Adrenal gland (tissue), 12 donors: ENCODE results near the gene FBXL7. TPM values are rescaled to one million over a fixed set of nuclear protein-coding genes. Genes with fewer than 3 reads are reported as not detected.

Experiments used
- DNase-seq, 7 donors: peaks; one replicate each; pipeline ENCODE4 v3.0.0-alpha.2; 2019 to 2020
- H3K27ac ChIP-seq, 5 donors: fragments of 200-600 bp; sonication (generic) in 4 of 5; 1 replicate in 3 of 5; 2 replicates in 2 of 5; pipeline versions ENCODE4 v1.5.1 to v1.8.0; 2016 to 2020; ENCODE audit warnings: mild to moderate bottlenecking in 1 of 5
- H3K27me3 ChIP-seq: fragments of 200-600 bp; 2 replicates; pipeline ENCODE4 v1.8.0; 2021
- H3K36me3 ChIP-seq, 2 donors: fragments of 200-600 bp; replicated peaks in 1 of 2; 1 replicate in 1 of 2; 2 replicates in 1 of 2; pipeline versions ENCODE4 v1.5.1 to v1.8.0; 2018 to 2022
- H3K4me1 ChIP-seq, 2 donors: fragments of 200-600 bp; replicated peaks in 1 of 2; 1 replicate in 1 of 2; 2 replicates in 1 of 2; pipeline versions ENCODE4 v1.5.1 to v1.8.0; 2018 to 2021
- H3K4me3 ChIP-seq, 4 donors: fragments of 200-600 bp; sonication (generic) in 3 of 4; one replicate each; pipeline ENCODE4 v1.5.1; 2016 to 2018
- H3K9me3 ChIP-seq, 3 donors: fragments of 200-600 bp; sonication (generic) in 1 of 3; replicated peaks in 1 of 3; 1 replicate in 2 of 3; 2 replicates in 1 of 3; pipeline versions ENCODE4 v1.5.1 to v1.8.0; 2016 to 2021
- CTCF ChIP-seq, 6 experiments: fragments of 450-650 bp in 4 of 6; fragments of 200-600 bp in 2 of 6; sonication (generic) in 1 of 6; IDR thresholded peaks; 1 replicate in 5 of 6; 2 replicates in 1 of 6; pipeline versions ENCODE4 v1.5.1 to v1.8.0; 2016 to 2021; ENCODE audit warnings: antibody characterized with exemption in 6 of 6, mild to moderate bottlenecking in 2 of 6, moderate library complexity in 1 of 6
- POLR2A ChIP-seq, 2 donors: fragments of 450-650 bp; IDR thresholded peaks; one replicate each; pipeline ENCODE4 v1.6.1; 2017; ENCODE audit warnings: antibody characterized with exemption in 2 of 2, mild to moderate bottlenecking in 2 of 2, moderate library complexity in 1 of 2
- WGBS, 4 donors: extraction: QIAGEN DNeasy Blood & Tissue Kit in 2 of 4; methylation state at CpG; one replicate each; pipeline versions ENCODE4 v1.1.5 to v1.1.7; 2013 to 2017; 5-methylcytosine and 5-hydroxymethylcytosine counted together
- intact Hi-C, 2 donors: fragments of 100-400 bp; cut with DNase I; formaldehyde crosslinking; loops; one replicate each; pipeline versions ENCODE4 v1.14.1 to v1.15.0; 2022 to 2023
- polyA plus RNA-seq, 3 donors: library from polyadenylated mRNA; stranded (reverse); fragments of 200-250 nt in 2 of 3; fragments of 350-450 nt in 1 of 3; fragmentation: Illumina TruSeq in 1 of 3; extraction: RNeasy Lipid Tissue Mini Kit (QIAGEN cat#74804) in 1 of 3; gene quantifications; one replicate each; pipeline ENCODE4 v1.2.3, GENCODE V29; 2013 to 2014
- total RNA-seq, 9 donors: library from RNA; depleted of rRNA in 4 of 9; stranded (reverse); fragments of >200 nt in 4 of 9; fragments of 120-200 nt in 1 of 9; fragmentation: NEBNext Ultra II Directional in 1 of 9; extraction: Animal tissue kit (Norgen Biotek cat#: 25700) in 1 of 9; gene quantifications; one replicate each; pipeline versions ENCODE4 v1.1.0 to v1.2.4, GENCODE V29; 2013 to 2023
- donor health status: healthy with polysubstance abuse.
- donor health status: Bipolar disorder and iron deficiency.
- donor health status: DM: yes; HTN: yes; CAD: no.
- donor health status: DM: no; HTN: no; CAD: no.
- donor health status: DM: no; HTN: no; CAD: no.
- donor health status: DM: yes; HTN: yes; CAD: no.

The FBXL7 gene
- total and polyA plus RNA-seq, 12 donors: 22.6 to 59.1 (median 34.0) TPM

DNA sequence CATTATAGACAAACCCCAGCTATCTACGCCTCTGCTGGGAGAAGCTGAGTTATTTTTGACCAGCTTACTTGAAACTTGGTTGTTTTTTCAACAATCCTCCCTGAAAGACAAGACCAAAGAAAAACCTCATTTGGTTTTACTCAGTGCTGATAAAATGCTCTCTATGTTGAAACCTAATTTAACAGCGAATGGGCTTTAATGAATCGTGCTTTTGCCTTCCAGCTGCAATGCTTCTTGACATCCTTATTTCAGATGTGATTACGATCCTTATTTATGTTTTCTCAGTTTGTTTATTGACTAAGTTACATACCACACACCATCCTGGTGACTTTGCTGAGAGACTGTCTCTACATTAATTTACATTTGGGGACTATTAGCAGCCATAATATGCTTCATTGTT lies 179.2 kb downstream of the FBXL7 start:
- H3K4me3 ChIP-seq: no peak overlapping the region
- no peaks in the 10 kb centered on the region for H3K9me3 ChIP-seq
- no peak for TF ChIP-seq POLR2A (IDR thresholded peaks at IDR 0.05)
- TF ChIP-seq CTCF (IDR thresholded peaks at IDR 0.05): no peak
- intact Hi-C loops: no loop called here
- H3K27ac ChIP-seq: no peak overlapping the region
- H3K4me1 ChIP-seq: peaks cover 22 to 29% of the 10 kb centered on the region in 2 donors
- no peak for DNase-seq
- 68 to 88% (median 84%) methylated on average over 4 of the region's 4 CpGs for WGBS, 4 donors
- H3K36me3 ChIP-seq: no peaks in the 10 kb centered on the region
- H3K27me3 ChIP-seq: no peaks in the 10 kb centered on the region

DNA sequence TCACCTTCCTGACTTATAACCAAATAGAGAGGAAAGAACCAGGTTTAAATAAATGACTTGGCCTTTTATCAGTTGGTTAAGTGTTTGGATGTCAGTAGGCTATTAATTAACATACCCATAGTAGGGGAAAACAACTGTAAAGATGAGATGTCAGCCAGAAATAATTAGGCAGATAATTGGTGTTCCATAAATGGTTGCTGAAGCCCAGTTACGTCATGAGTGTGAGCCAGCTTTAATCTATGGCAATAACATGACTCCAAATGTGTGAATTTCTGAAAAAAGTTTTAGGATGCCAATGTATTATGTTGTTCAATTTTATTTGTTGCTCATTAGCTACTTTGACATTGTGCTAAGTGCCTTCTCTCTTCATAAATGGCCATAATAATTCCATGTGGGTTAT lies 180.5 kb downstream of the FBXL7 start:
- intact Hi-C loops: no loop called here
- Histone ChIP-seq H3K9me3 (no peaks in the 10 kb centered on the region), H3K27me3 (no peaks in the 10 kb centered on the region), H3K4me1 (peaks cover 14 to 16% of the 10 kb centered on the region in 2 donors), H3K36me3 (no peaks in the 10 kb centered on the region), H3K27ac (no peak overlapping the region), H3K4me3 (no peak overlapping the region)
- TF ChIP-seq CTCF (IDR thresholded peaks at IDR 0.05): no peak
- DNase-seq: no peak
- WGBS, 4 donors: 80 to 97% (median 93%) methylated on average over 1 of the region's 1 CpG

- H3K4me3 ChIP-seq: no peak overlapping the region
- 87 to 96% (median 91%) methylated on average over 3 of the region's 3 CpGs for WGBS, 4 donors
- intact Hi-C loops: no loop called here
- DNase-seq: no peak
- no peak overlapping the region for H3K27ac ChIP-seq
- TF ChIP-seq POLR2A (IDR thresholded peaks at IDR 0.05): no peak
- TF ChIP-seq CTCF (IDR thresholded peaks at IDR 0.05): no peak
- H3K4me1 ChIP-seq: no peaks in the 10 kb centered on the region
- H3K27me3 ChIP-seq: no peaks in the 10 kb centered on the region
- no peaks in the 10 kb centered on the region for H3K36me3 ChIP-seq
- no peaks in the 10 kb centered on the region for H3K9me3 ChIP-seq
These were observed 182.1 kb downstream of the FBXL7 start for GRCh38 chr5:15682122-15682521.

DNA sequence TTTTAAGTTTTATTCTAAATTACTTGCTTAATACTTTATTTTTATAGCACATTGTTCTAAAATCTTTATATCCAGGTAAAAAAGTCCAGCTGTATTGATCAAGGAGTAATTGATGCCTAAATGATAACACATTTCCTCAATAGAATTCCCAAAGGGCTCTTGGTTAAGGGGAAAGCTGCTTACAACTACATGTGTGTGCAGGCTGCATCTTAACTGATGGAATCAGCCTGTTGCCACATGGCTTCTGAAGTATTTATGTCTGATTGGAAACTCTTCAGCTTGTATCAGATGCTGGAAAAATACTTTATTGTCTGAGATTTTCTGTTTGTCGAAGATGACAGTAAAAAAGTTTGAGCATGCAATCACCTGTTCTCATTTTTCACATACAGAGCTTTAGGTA lies 182.6 kb downstream of the FBXL7 start:
- intact Hi-C loops: no loop called here
- H3K36me3 ChIP-seq: no peaks in the 10 kb centered on the region
- no peaks in the 10 kb centered on the region for H3K27me3 ChIP-seq
- H3K4me1 ChIP-seq: no peaks in the 10 kb centered on the region
- TF ChIP-seq POLR2A (IDR thresholded peaks at IDR 0.05): no peak
- no peak for TF ChIP-seq CTCF (IDR thresholded peaks at IDR 0.05)
- no peak overlapping the region for H3K4me3 ChIP-seq
- H3K9me3 ChIP-seq: no peaks in the 10 kb centered on the region
- DNase-seq: no peak
- WGBS, 4 donors: 84 to 92% (median 89%) methylated on average over 1 of the region's 1 CpG
- H3K27ac ChIP-seq: no peak overlapping the region
